HepG2 (cell line): ENCODE measurements around the gene C10orf90. TPM values are rescaled to one million over a fixed set of nuclear protein-coding genes. Genes with fewer than 3 reads are reported as not detected.

Source experiments
- ATAC-seq: fragments of 200-7000 bp; cut with Tn5 transposase; 3 replicates; pipeline ENCODE4 v1.9.1; 2020; ENCODE audit warnings: mild to moderate bottlenecking, moderate library complexity
- BruUV-seq: library from RNA; stranded (reverse); fragments of 400-500 nt; replicated peaks from 2 replicates; lab custom pipeline; 2021; lab: Mats Ljungman, UMichigan
- CTCF ChIA-PET: fragments of 300-600 bp; formaldehyde crosslinking; extraction: SDS; loops from one replicate; lab custom pipeline; 2021; ENCODE audit warnings: low total read pairs, inconsistent platforms, low intra/inter-chr PET ratio; lab: Yijun Ruan, JAX
- POLR2A ChIA-PET: fragments of 350-600 bp; sonication (Branson Sonifier 250); formaldehyde crosslinking; loops from one replicate; lab custom pipeline; 2020; ENCODE audit warnings: antibody characterized with exemption, inconsistent platforms; lab: Yijun Ruan, JAX
- DNase-seq: peaks from one replicate; pipeline ENCODE4 v3.0.0-alpha.2; 2015; ENCODE audit warnings: low spot score
- FAIRE-seq: peaks from 3 replicates; lab custom pipeline; 2011; peaks lifted over from hg19 to GRCh38; lab: Jason Lieb, UNC
- H2AFZ ChIP-seq: one replicate; pipeline ENCODE4 v1.6.1; 2011; ENCODE audit warnings: low read length, inconsistent platforms
- H3K27ac ChIP-seq: fragments of 300-600 bp; 3 replicates; pipeline ENCODE4 v1.8.0; 2011; ENCODE audit warnings: mixed run types, mild to moderate bottlenecking, mixed read lengths, low read length, inconsistent platforms; ENCODE audit not compliant: insufficient read depth; ENCODE audit errors: extremely low read length
- H3K27me3 ChIP-seq, 2 experiments: fragments of 200-600 bp in 1 of 2; 2 replicates in 1 of 2; 3 replicates in 1 of 2; pipeline versions ENCODE4 v1.6.0 to v1.8.0; 2011; ENCODE audit warnings: low read length in 2 of 2, mild to moderate bottlenecking in 2 of 2, moderate library complexity in 2 of 2, inconsistent platforms in 1 of 2; ENCODE audit not compliant: insufficient read depth in 2 of 2, control insufficient read depth in 1 of 2
- H3K36me3 ChIP-seq, 2 experiments: fragments of 200-600 bp in 1 of 2; replicated peaks in 1 of 2; 2 replicates in 1 of 2; 3 replicates in 1 of 2; pipeline versions ENCODE4 v1.5.1 to v1.8.0; 2011; ENCODE audit warnings: low read length in 2 of 2, inconsistent platforms in 1 of 2; ENCODE audit not compliant: insufficient read depth in 2 of 2, control insufficient read depth in 1 of 2
- H3K4me1 ChIP-seq: 2 replicates; pipeline ENCODE4 v1.5.1; 2012; ENCODE audit warnings: low read length, inconsistent platforms; ENCODE audit not compliant: insufficient read depth
- H3K4me2 ChIP-seq: 2 replicates; pipeline ENCODE4 v1.6.0; 2011; ENCODE audit warnings: low read depth, low read length, inconsistent platforms
- H3K4me3 ChIP-seq, 3 experiments: fragments of 200-600 bp in 1 of 3; sonication (generic), shearing (Covaris generic) in 1 of 3; replicated peaks in 1 of 3; 2 replicates each; pipeline ENCODE4 v1.5.1; 2011 to 2016; ENCODE audit warnings: low read length in 3 of 3, inconsistent platforms in 2 of 3, low read depth in 2 of 3, mild to moderate bottlenecking in 2 of 3, control low read depth in 1 of 3, mixed read lengths in 1 of 3; ENCODE audit not compliant: insufficient read depth in 1 of 3
- H3K79me2 ChIP-seq: one replicate; pipeline ENCODE4 v1.6.1; 2011; ENCODE audit warnings: low read length, inconsistent platforms; ENCODE audit not compliant: insufficient read depth
- H3K9ac ChIP-seq: 2 replicates; pipeline ENCODE4 v1.6.0; 2011; ENCODE audit warnings: mild to moderate bottlenecking, low read depth, low read length, inconsistent platforms; ENCODE audit not compliant: insufficient read depth
- H3K9me3 ChIP-seq: 2 replicates; pipeline ENCODE4 v1.5.1; 2012; ENCODE audit warnings: mild to moderate bottlenecking, low read length
- H4K20me1 ChIP-seq: 2 replicates; pipeline ENCODE4 v1.6.0; 2011; ENCODE audit warnings: inconsistent platforms, mild to moderate bottlenecking, low read length, moderate library complexity; ENCODE audit not compliant: insufficient read depth
- ATF7-NPFF ChIP-seq: sonication (generic); formaldehyde crosslinking; IDR thresholded peaks from 2 replicates; pipeline ENCODE4 v1.8.1; 2023; ENCODE audit warnings: mild to moderate bottlenecking, low read depth, missing genetic modification reagents, moderate library complexity
- CERS6 ChIP-seq: sonication (generic); formaldehyde crosslinking; IDR thresholded peaks from 2 replicates; pipeline ENCODE4 v1.5.0; 2020; ENCODE audit warnings: missing genetic modification reagents
- GTF3A ChIP-seq: sonication (generic); formaldehyde crosslinking; conservative IDR thresholded peaks from 2 replicates; pipeline ENCODE4 v1.4.0; 2020; ENCODE audit warnings: mild to moderate bottlenecking, missing genetic modification reagents
- HIVEP1 ChIP-seq: sonication (generic); formaldehyde crosslinking; IDR thresholded peaks from 2 replicates; pipeline ENCODE4 v1.4.0; 2020; ENCODE audit warnings: mild to moderate bottlenecking, missing genetic modification reagents
- IKZF4 ChIP-seq: sonication (generic); formaldehyde crosslinking; IDR thresholded peaks from 2 replicates; pipeline ENCODE4 v1.5.1; 2020; ENCODE audit warnings: borderline replicate concordance, mild to moderate bottlenecking, low read depth, missing genetic modification reagents; ENCODE audit errors: not compliant biosample characterization
- JDP2 ChIP-seq: sonication (generic); formaldehyde crosslinking; IDR thresholded peaks from 2 replicates; pipeline ENCODE4 v1.8.1; 2022; ENCODE audit warnings: missing genetic modification reagents, borderline replicate concordance
- MAF1 ChIP-seq: sonication (generic); formaldehyde crosslinking; IDR thresholded peaks from 2 replicates; pipeline ENCODE4 v1.5.0; 2020; ENCODE audit warnings: missing genetic modification reagents, borderline replicate concordance
- MAZ ChIP-seq, 2 experiments: sonication (generic) in 1 of 2; formaldehyde crosslinking in 1 of 2; IDR thresholded peaks; 2 replicates each; pipeline versions ENCODE4 v1.5.0 to v1.6.1; 2012 to 2020; ENCODE audit warnings: low read depth in 2 of 2, mild to moderate bottlenecking in 2 of 2, borderline replicate concordance in 1 of 2, improper control_type of control experiment in 1 of 2, low read length in 1 of 2, missing genetic modification reagents in 1 of 2, moderate library complexity in 1 of 2
- NCOA5 ChIP-seq: sonication (generic); formaldehyde crosslinking; IDR thresholded peaks from 2 replicates; pipeline ENCODE4 v1.4.0; 2020; ENCODE audit warnings: missing genetic modification reagents
- NFATC3 ChIP-seq: sonication (generic); formaldehyde crosslinking; IDR thresholded peaks from 2 replicates; pipeline ENCODE4 v1.5.1; 2020; ENCODE audit warnings: mild to moderate bottlenecking, missing genetic modification reagents
- NKX3-1 ChIP-seq: sonication (generic); formaldehyde crosslinking; IDR thresholded peaks from 2 replicates; pipeline ENCODE4 v1.5.0; 2020; ENCODE audit warnings: missing genetic modification reagents
- RBAK ChIP-seq: sonication (generic); formaldehyde crosslinking; IDR thresholded peaks from 2 replicates; pipeline ENCODE4 v1.5.1; 2020; ENCODE audit warnings: mild to moderate bottlenecking, missing genetic modification reagents
- RFX1 ChIP-seq: fragments of 450-650 bp; IDR thresholded peaks from 2 replicates; pipeline ENCODE4 v1.6.1; 2017
- SOX6 ChIP-seq, 2 experiments: fragments of 450-650 bp in 1 of 2; sonication (generic) in 1 of 2; formaldehyde crosslinking in 1 of 2; IDR thresholded peaks; 2 replicates each; pipeline versions ENCODE4 v1.4.0 to v1.6.1; 2017 to 2020; ENCODE audit warnings: antibody characterized with exemption in 1 of 2, mild to moderate bottlenecking in 1 of 2, missing genetic modification reagents in 1 of 2
- YEATS2 ChIP-seq: sonication (generic); formaldehyde crosslinking; IDR thresholded peaks from 2 replicates; pipeline ENCODE4 v1.4.0; 2020; ENCODE audit warnings: missing genetic modification reagents, borderline replicate concordance
- ZC3H13 ChIP-seq: sonication (generic); formaldehyde crosslinking; IDR thresholded peaks from 2 replicates; pipeline ENCODE4 v1.8.1; 2023; ENCODE audit warnings: mild to moderate bottlenecking, missing genetic modification reagents, moderate library complexity
- ZNF251 ChIP-seq: sonication (generic); formaldehyde crosslinking; IDR thresholded peaks from 2 replicates; pipeline ENCODE4 v1.9.0; 2021; ENCODE audit warnings: mild to moderate bottlenecking, missing genetic modification reagents
- ZNF709 ChIP-seq: sonication (generic); formaldehyde crosslinking; IDR thresholded peaks from 2 replicates; pipeline ENCODE4 v1.5.0; 2020; ENCODE audit warnings: mild to moderate bottlenecking, missing genetic modification reagents
- ZNF784 ChIP-seq: sonication (generic); formaldehyde crosslinking; IDR thresholded peaks from 2 replicates; pipeline ENCODE4 v1.5.1; 2020; ENCODE audit warnings: missing genetic modification reagents, mild to moderate bottlenecking, borderline replicate concordance
- WGBS: methylation state at CpG from one replicate; pipeline ENCODE4 v1.1.6; 2017; ENCODE audit warnings: low lambda C conversion rate; 5-methylcytosine and 5-hydroxymethylcytosine counted together
- in situ Hi-C: cut with HindIII; loops from 2 replicates; pipeline ENCODE4 v1.10.0; 2017; ENCODE audit warnings: low pct_unique_long_range_greater_than_20kb; ENCODE audit not compliant: extremely low pct_ligation_motif_present
- intact Hi-C: fragments of 100-400 bp; cut with micrococcal nuclease; formaldehyde crosslinking; loops from one replicate; pipeline ENCODE4 v1.10.0; 2022; ENCODE audit not compliant: unreplicated experiment
- polyA plus RNA-seq, 8 experiments: library from polyadenylated mRNA; depleted of rRNA in 3 of 8; stranded (reverse) in 7 of 8; unstranded in 1 of 8; fragments of >200 nt; fragmentation: Illumina TruSeq in 4 of 8; extraction: Trizol in 4 of 8; gene quantifications; 2 replicates each; pipeline versions ENCODE4 v1.2.1 to v1.2.3, GENCODE V29; 2011 to 2016; ENCODE audit warnings: low read depth in 4 of 8, missing spikeins in 1 of 8, mixed read lengths in 1 of 8; ENCODE audit not compliant: insufficient read depth in 1 of 8
- total RNA-seq, 5 experiments: library from RNA; depleted of rRNA; stranded (reverse); fragments of >200 nt; fragmentation: Illumina TruSeq; extraction: Trizol; gene quantifications; 2 replicates each; pipeline ENCODE4 v1.2.3, GENCODE V29; 2016; ENCODE audit warnings: low read depth in 1 of 5

The C10orf90 gene
- total and polyA plus RNA-seq, 2 of the 13 experiments (the other 11 are each of a cell fraction or from before 2014, with no cell fraction given), result not detected

- DNase-seq (no peak), FAIRE-seq (no peak), ATAC-seq (no peak)
- WGBS, result 3% methylated on average over 5 of the region's 5 CpGs
- Histone ChIP-seq H3K4me1 (no peaks in the 10 kb centered on the region), H3K79me2 (no peaks in the 10 kb centered on the region), H4K20me1 (no peaks in the 10 kb centered on the region), H3K36me3 (no peaks in the 10 kb centered on the region), H3K9ac (no peak overlapping the region), H3K27me3 (peaks cover 0 to 24% of the 10 kb centered on the region in 2 experiments; a peak in 3 of 5 replicates), H3K4me2 (no peak overlapping the region), H3K4me3 (no peak overlapping the region), H3K27ac (no peak overlapping the region), H2AFZ (no peak overlapping the region), H3K9me3 (no peaks in the 10 kb centered on the region)
- in situ Hi-C loops (no loop called here), intact Hi-C loops (no loop called here)
- POLR2A ChIA-PET, result no interaction called here
- CTCF ChIA-PET, result no interaction called here
- BruUV-seq, result no TSS peak
- TF ChIP-seq ZNF784 (CRISPR knock-in tag) (no peak), JDP2 (CRISPR knock-in tag) (no peak), RBAK (CRISPR knock-in tag) (no peak), ZNF251 (CRISPR knock-in tag) (no peak), IKZF4 (CRISPR knock-in tag) (no peak), GTF3A (CRISPR knock-in tag) (no peak), ZC3H13 (CRISPR knock-in tag) (no peak)
Observed at GRCh38 chr10:126637501-126637900, 33.0 kb downstream of the C10orf90 start.

- Histone ChIP-seq H3K4me2 (no peak overlapping the region), H3K27me3 (peaks cover 1 to 33% of the 10 kb centered on the region in 2 experiments; a peak in 4 of 5 replicates), H3K36me3 (no peaks in the 10 kb centered on the region), H2AFZ (no peak overlapping the region), H3K4me3 (no peak overlapping the region), H3K9ac (no peak overlapping the region), H3K79me2 (no peaks in the 10 kb centered on the region), H4K20me1 (no peaks in the 10 kb centered on the region), H3K27ac (no peak overlapping the region), H3K4me1 (no peaks in the 10 kb centered on the region), H3K9me3 (no peaks in the 10 kb centered on the region)
- in situ Hi-C loops, result no loop called here
- POLR2A ChIA-PET, result no interaction called here
- FAIRE-seq (no peak), DNase-seq (no peak), ATAC-seq (no peak)
- CTCF ChIA-PET, result no interaction called here
- no TSS peak for BruUV-seq
- intact Hi-C loops, result no loop called here
- WGBS, result 18% methylated on average over 5 of the region's 5 CpGs
- no peak for TF ChIP-seq MAF1 (CRISPR knock-in tag)
- TF ChIP-seq SOX6 (IDR thresholded peaks at IDR 0.05), result no peak
- no peak for TF ChIP-seq SOX6 (CRISPR knock-in tag; IDR thresholded peaks at IDR 0.05)
- no peak for TF ChIP-seq HIVEP1 (CRISPR knock-in tag)
- no peak for TF ChIP-seq ZNF709
- no peak for TF ChIP-seq CERS6 (CRISPR knock-in tag)
- no peak for TF ChIP-seq RFX1
- no peak for TF ChIP-seq ATF7-NPFF
- TF ChIP-seq MAZ (IDR thresholded peaks at IDR 0.05; ENCODE audit: borderline replicate concordance, low read depth, low read length), result no peak
- no peak for TF ChIP-seq MAZ (CRISPR knock-in tag; IDR thresholded peaks at IDR 0.05; ENCODE audit: low read depth)
- TF ChIP-seq NCOA5 (CRISPR knock-in tag), result no peak
- TF ChIP-seq NFATC3 (CRISPR knock-in tag), result no peak
- no peak for TF ChIP-seq YEATS2 (CRISPR knock-in tag)
- no peak for TF ChIP-seq NKX3-1
Observed at GRCh38 chr10:126634911-126635310, 35.6 kb downstream of the C10orf90 start.
